WERI-Rb-1 (cell line): ENCODE measurements around the gene RAD54L2.

Experiments used
- DNase-seq: peaks from one replicate; pipeline ENCODE4 v3.0.0-alpha.2; 2020
- H3K27ac ChIP-seq: fragments of 250-450 bp; sonication (Bioruptor Pico); 2 replicates; pipeline ENCODE4 v1.5.1; 2020; ENCODE audit warnings: mild to moderate bottlenecking, moderate library complexity
- H3K27me3 ChIP-seq: fragments of 250-450 bp; sonication (Bioruptor Pico); 2 replicates; pipeline ENCODE4 v1.5.1; 2021; ENCODE audit warnings: mild to moderate bottlenecking, low read depth, moderate library complexity; ENCODE audit not compliant: insufficient read depth, severe bottlenecking
- H3K36me3 ChIP-seq: fragments of 250-450 bp; sonication (Bioruptor Pico); 2 replicates; pipeline ENCODE4 v1.5.1; 2020; ENCODE audit warnings: mild to moderate bottlenecking, moderate library complexity
- H3K4me3 ChIP-seq: 2 replicates; pipeline ENCODE4 v1.5.1; 2011; ENCODE audit warnings: low read depth, mild to moderate bottlenecking, control low read depth, low read length
- H3K9me3 ChIP-seq: fragments of 250-450 bp; sonication (Bioruptor Pico); 2 replicates; pipeline ENCODE4 v1.5.1; 2021; ENCODE audit warnings: mild to moderate bottlenecking, moderate library complexity; ENCODE audit not compliant: severe bottlenecking
- TF ChIP-seq, protein P1 (sequence below): IDR thresholded peaks from 2 replicates; pipeline ENCODE4 v1.5.1; 2011; ENCODE audit warnings: low read depth, mild to moderate bottlenecking, control low read depth, inconsistent platforms, low read length

Gene RAD54L2, protein sequence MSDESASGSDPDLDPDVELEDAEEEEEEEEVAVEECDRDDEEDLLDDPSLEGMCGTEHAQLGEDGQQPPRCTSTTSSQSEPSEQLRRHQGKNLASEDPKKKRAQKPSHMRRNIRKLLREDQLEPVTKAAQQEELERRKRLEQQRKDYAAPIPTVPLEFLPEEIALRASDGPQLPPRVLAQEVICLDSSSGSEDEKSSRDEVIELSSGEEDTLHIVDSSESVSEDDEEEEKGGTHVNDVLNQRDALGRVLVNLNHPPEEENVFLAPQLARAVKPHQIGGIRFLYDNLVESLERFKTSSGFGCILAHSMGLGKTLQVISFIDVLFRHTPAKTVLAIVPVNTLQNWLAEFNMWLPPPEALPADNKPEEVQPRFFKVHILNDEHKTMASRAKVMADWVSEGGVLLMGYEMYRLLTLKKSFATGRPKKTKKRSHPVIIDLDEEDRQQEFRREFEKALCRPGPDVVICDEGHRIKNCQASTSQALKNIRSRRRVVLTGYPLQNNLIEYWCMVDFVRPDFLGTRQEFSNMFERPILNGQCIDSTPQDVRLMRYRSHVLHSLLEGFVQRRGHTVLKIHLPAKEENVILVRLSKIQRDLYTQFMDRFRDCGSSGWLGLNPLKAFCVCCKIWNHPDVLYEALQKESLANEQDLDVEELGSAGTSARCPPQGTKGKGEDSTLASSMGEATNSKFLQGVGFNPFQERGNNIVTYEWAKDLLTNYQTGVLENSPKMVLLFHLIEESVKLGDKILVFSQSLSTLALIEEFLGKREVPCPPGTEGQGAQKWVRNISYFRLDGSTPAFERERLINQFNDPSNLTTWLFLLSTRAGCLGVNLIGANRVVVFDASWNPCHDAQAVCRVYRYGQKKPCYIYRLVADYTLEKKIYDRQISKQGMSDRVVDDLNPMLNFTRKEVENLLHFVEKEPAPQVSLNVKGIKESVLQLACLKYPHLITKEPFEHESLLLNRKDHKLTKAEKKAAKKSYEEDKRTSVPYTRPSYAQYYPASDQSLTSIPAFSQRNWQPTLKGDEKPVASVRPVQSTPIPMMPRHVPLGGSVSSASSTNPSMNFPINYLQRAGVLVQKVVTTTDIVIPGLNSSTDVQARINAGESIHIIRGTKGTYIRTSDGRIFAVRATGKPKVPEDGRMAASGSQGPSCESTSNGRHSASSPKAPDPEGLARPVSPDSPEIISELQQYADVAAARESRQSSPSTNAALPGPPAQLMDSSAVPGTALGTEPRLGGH (N-terminal part only)

GRCh38 chr3:51538459-51539290, at the start of gene RAD54L2:
TSS of gene RAD54L2 (plus strand) at chr3:51538719. CDS start at chr3:51590421, 51,702 bp downstream.
- Histone ChIP-seq H3K27ac (peak within 1 kb of the TSS; percentile 77), H3K27me3 (no peaks in the 10 kb centered on the region), H3K36me3 (peaks cover 18% of the 10 kb centered on the region), H3K9me3 (no peaks in the 10 kb centered on the region), H3K4me3 (peak within 1 kb of the TSS; percentile 87)
- peak; percentile 81 for DNase-seq
- TF ChIP-seq, protein P1, sequence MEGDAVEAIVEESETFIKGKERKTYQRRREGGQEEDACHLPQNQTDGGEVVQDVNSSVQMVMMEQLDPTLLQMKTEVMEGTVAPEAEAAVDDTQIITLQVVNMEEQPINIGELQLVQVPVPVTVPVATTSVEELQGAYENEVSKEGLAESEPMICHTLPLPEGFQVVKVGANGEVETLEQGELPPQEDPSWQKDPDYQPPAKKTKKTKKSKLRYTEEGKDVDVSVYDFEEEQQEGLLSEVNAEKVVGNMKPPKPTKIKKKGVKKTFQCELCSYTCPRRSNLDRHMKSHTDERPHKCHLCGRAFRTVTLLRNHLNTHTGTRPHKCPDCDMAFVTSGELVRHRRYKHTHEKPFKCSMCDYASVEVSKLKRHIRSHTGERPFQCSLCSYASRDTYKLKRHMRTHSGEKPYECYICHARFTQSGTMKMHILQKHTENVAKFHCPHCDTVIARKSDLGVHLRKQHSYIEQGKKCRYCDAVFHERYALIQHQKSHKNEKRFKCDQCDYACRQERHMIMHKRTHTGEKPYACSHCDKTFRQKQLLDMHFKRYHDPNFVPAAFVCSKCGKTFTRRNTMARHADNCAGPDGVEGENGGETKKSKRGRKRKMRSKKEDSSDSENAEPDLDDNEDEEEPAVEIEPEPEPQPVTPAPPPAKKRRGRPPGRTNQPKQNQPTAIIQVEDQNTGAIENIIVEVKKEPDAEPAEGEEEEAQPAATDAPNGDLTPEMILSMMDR = peak; percentile 46

DNA sequence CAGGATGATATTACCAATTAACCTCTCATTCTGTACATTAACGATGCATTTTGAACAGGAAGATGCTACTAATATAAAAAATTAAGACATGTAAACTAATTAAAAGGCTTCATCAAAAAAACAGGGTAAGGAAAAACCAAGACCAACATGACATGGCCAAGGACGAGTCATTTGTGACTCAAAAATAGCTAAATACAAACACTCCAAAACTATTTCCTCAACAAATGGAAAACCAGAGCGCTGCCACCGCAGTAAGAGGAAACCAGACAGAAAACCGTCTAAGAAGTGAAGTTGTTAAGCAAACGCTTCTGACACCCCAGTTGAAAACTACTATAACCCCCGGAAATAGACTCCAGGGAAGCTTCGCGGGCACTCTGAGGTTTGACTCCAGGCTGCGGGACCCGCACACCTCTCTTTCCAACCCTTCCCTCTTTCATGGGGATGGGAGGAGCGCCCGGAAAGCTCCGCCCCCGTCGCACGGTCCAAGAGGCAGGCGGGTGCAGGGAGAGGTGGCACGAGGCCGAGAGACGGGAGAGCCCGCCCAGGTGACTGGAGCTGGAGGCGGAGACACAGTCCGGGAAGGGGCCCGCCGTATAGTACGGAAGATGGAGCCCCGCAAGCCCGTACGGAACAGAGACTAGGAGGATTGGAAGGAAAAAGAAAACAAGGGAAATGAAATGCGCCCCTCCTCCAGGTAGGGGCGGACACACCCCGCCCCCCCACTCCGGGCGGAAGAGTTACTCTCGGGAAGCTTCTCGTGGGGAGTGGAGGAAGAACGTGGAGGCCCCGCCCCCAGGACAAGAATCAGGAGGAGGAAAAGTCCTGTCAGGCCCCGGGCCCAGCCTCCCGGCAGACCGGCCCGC, 39.4 kb upstream of the RAD54L2 start:
- DNase-seq = peak; percentile 96
- TF ChIP-seq, protein P1 = no peak
- no peaks in the 10 kb centered on the region for H3K9me3 ChIP-seq
- peak overlapping the region; percentile 72 for H3K4me3 ChIP-seq
- peak overlapping the region; percentile 93 for H3K27ac ChIP-seq
- peaks cover 21% of the 10 kb centered on the region for H3K36me3 ChIP-seq
- H3K27me3 ChIP-seq = no peaks in the 10 kb centered on the region

DNA sequence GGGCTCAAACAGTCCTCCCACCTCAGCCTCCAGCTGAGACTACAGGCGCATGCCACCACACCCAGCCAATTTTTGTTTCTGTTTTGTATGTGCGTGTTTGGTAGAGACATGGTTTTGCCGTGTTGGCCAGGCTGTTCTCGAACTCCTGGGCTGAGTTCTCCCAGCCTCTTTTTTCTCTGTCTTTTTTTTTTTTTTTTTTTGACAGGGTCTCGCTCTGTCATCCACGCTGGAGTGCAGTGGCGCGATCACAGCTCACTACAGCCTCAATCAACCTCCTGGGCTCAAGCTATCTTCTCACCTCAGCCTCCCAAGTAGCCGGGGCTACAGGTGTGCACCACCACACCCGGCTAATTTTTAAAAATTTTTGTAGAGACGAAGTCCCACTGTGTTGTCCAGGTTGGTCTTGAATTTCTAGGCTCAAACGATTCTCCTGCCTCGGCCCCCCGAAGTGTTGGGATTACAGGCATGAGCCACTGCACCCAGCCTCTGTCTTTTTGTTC, 37.8 kb upstream of the RAD54L2 start:
- TF ChIP-seq, protein P1 = no peak
- DNase-seq = no peak
- Histone ChIP-seq H3K4me3 (peak overlapping the region; percentile 21), H3K27me3 (no peaks in the 10 kb centered on the region), H3K27ac (peak overlapping the region; percentile 35), H3K9me3 (no peaks in the 10 kb centered on the region), H3K36me3 (peaks cover 13% of the 10 kb centered on the region)

GRCh38 chr3:51501833-51502561, 36.5 kb upstream of the RAD54L2 start:
- H3K9me3 ChIP-seq = no peaks in the 10 kb centered on the region
- H3K27me3 ChIP-seq = no peaks in the 10 kb centered on the region
- peaks cover under 1% of the 10 kb centered on the region; the same call in 1 of the 2 replicates for H3K36me3 ChIP-seq
- no peak overlapping the region for H3K4me3 ChIP-seq
- DNase-seq = peak; percentile 81
- TF ChIP-seq, protein P1 = peak; percentile 95
- H3K27ac ChIP-seq = no peak overlapping the region
